PC-3 (cell line): ENCODE results near the gene CD3G. TPM values are rescaled to one million over a fixed set of nuclear protein-coding genes. Genes with fewer than 3 reads are reported as not detected.

Experiments used
- ATAC-seq: fragments of 200-7000 bp; cut with Tn5 transposase; 2 replicates; pipeline ENCODE4 v1.9.1; 2020; ENCODE audit warnings: mild to moderate bottlenecking, moderate library complexity
- Bru-seq: library from RNA; stranded (reverse); fragments of 400-500 nt; gene quantifications from one replicate; lab custom pipeline; 2021; lab: Mats Ljungman, UMichigan
- BruChase-seq, 2 experiments: library from RNA; stranded (reverse); fragments of 400-500 nt; gene quantifications; one replicate each; lab custom pipeline; 2021; lab: Mats Ljungman, UMichigan
- BruUV-seq: library from RNA; stranded (reverse); fragments of 400-500 nt; replicated peaks from 2 replicates; lab custom pipeline; 2021; lab: Mats Ljungman, UMichigan
- CTCF ChIA-PET: fragments of 300-600 bp; sonication (Branson Sonifier 250); formaldehyde crosslinking; loops from one replicate; lab custom pipeline; 2022; ENCODE audit warnings: antibody characterized with exemption; lab: Charles Lee
- POLR2A ChIA-PET: fragments of 300-600 bp; sonication (Branson Sonifier 250); formaldehyde crosslinking; loops from one replicate; lab custom pipeline; 2022; ENCODE audit warnings: antibody characterized with exemption; ENCODE audit not compliant: unreplicated experiment; lab: Charles Lee
- DNase-seq: peaks from one replicate; pipeline ENCODE4 v3.0.0-alpha.2; 2015
- H2AFZ ChIP-seq: fragments of 300-600 bp; sonication (generic); 2 replicates; pipeline ENCODE4 v1.6.0; 2016; ENCODE audit warnings: antibody characterized with exemption, low read length
- H3F3A ChIP-seq: fragments of 300-600 bp; sonication (generic); one replicate; pipeline ENCODE4 v1.6.0; 2017; ENCODE audit warnings: antibody characterized with exemption, low read length, control low read depth, mild to moderate bottlenecking; ENCODE audit not compliant: unreplicated experiment
- H3K27ac ChIP-seq: fragments of 300-600 bp; sonication (generic); 2 replicates; pipeline ENCODE4 v1.5.1; 2016; ENCODE audit warnings: mild to moderate bottlenecking, low read length
- H3K27me3 ChIP-seq: fragments of 300-600 bp; sonication (generic); 2 replicates; pipeline ENCODE4 v1.6.1; 2016; ENCODE audit warnings: low read length, mixed read lengths
- H3K36me3 ChIP-seq: fragments of 300-600 bp; sonication (generic); 2 replicates; pipeline ENCODE4 v1.6.1; 2016; ENCODE audit warnings: low read depth, mixed run types, low read length, mixed read lengths
- H3K4me1 ChIP-seq: fragments of 300-600 bp; sonication (generic); 2 replicates; pipeline ENCODE4 v1.5.1; 2016; ENCODE audit warnings: low read length; ENCODE audit not compliant: insufficient read depth
- H3K4me2 ChIP-seq: fragments of 300-600 bp; sonication (generic); 2 replicates; pipeline ENCODE4 v1.6.0; 2016; ENCODE audit warnings: low read length
- H3K4me3 ChIP-seq: fragments of 300-600 bp; sonication (generic); 2 replicates; pipeline ENCODE4 v1.5.1; 2016; ENCODE audit warnings: mild to moderate bottlenecking, low read length, mixed read lengths
- H3K79me2 ChIP-seq: fragments of 300-600 bp; sonication (generic); 2 replicates; pipeline ENCODE4 v1.6.1; 2017; ENCODE audit warnings: low read length, mixed read lengths
- H3K9ac ChIP-seq: fragments of 300-600 bp; sonication (generic); 2 replicates; pipeline ENCODE4 v1.6.0; 2016; ENCODE audit warnings: mild to moderate bottlenecking, low read length
- H3K9me2 ChIP-seq: fragments of 300-600 bp; sonication (generic); replicated peaks from 2 replicates; pipeline ENCODE4 v1.6.1; 2016; ENCODE audit warnings: mixed run types, low read length, mixed read lengths
- H3K9me3 ChIP-seq: fragments of 300-600 bp; sonication (generic); 2 replicates; pipeline ENCODE4 v1.6.1; 2016; ENCODE audit warnings: low read length, mixed read lengths
- H4K20me1 ChIP-seq: fragments of 300-600 bp; sonication (generic); 2 replicates; pipeline ENCODE4 v1.6.1; 2016; ENCODE audit warnings: low read length, mixed read lengths
- CTCF ChIP-seq: fragments of 300-600 bp; sonication (generic); conservative IDR thresholded peaks from 2 replicates; pipeline ENCODE4 v1.5.1; 2017; ENCODE audit warnings: antibody characterized with exemption, low read depth, mild to moderate bottlenecking, low read length
- EZH2 ChIP-seq: fragments of 300-600 bp; sonication (generic); IDR thresholded peaks from one replicate; pipeline ENCODE4 v1.6.1; 2017; ENCODE audit warnings: antibody characterized with exemption, mild to moderate bottlenecking, low read length; ENCODE audit not compliant: unreplicated experiment
- EZH2phosphoT487 ChIP-seq: fragments of 300-600 bp; sonication (generic); IDR thresholded peaks from 2 replicates; pipeline ENCODE4 v1.6.1; 2018; ENCODE audit warnings: mild to moderate bottlenecking, antibody characterized with exemption, low read length, borderline replicate concordance
- intact Hi-C: fragments of 100-400 bp; cut with micrococcal nuclease; formaldehyde crosslinking; loops from 2 replicates; pipeline ENCODE4 v1.9.0; 2023
- long read RNA-seq: library from polyadenylated mRNA; unstranded; transcript quantifications from one replicate; pipeline ENCODE4 v2.0.0, GENCODE V29; 2021; ENCODE audit not compliant: unreplicated experiment
- total RNA-seq: library from RNA; depleted of rRNA; stranded (reverse); fragments of >200 nt; gene quantifications from 2 replicates; pipeline ENCODE4 v1.2.3, GENCODE V29; 2014; rRNA removed

CD3G gene
- not detected in 2 replicates for total RNA-seq
- not detected for Bru-seq, nascent RNA
- not detected for BruChase-seq, experiment 1, labeled RNA remaining after a 6-hour chase
- BruChase-seq, experiment 2, labeled RNA remaining after a 2-hour chase: not detected
- long read RNA-seq: 0 reads

- intact Hi-C loops: no loop called here
- no peak within 1 kb of the TSS for H3K27ac ChIP-seq
- ChIA-PET POLR2A (no interaction called here), CTCF (no interaction called here)
- H4K20me1 ChIP-seq: no peaks in the 10 kb centered on the region
- no peaks in the 10 kb centered on the region for H3K4me1 ChIP-seq
- H3K9me3 ChIP-seq: no peaks in the 10 kb centered on the region
- H3K4me2 ChIP-seq: no peak within 1 kb of the TSS
- H3K27me3 ChIP-seq: peaks cover 17% of the 10 kb centered on the region; the same call in 1 of the 2 replicates
- no peaks in the 10 kb centered on the region for H3K79me2 ChIP-seq
- no peak for DNase-seq
- no peak within 1 kb of the TSS for H2AFZ ChIP-seq
- H3F3A ChIP-seq: no peaks in the 10 kb centered on the region
- H3K9me2 ChIP-seq: no peaks in the 10 kb centered on the region
- H3K4me3 ChIP-seq: no peak within 1 kb of the TSS
- BruUV-seq: no TSS peak
- TF ChIP-seq EZH2 (no peak), CTCF (no peak), EZH2phosphoT487 (no peak)
- no peak within 1 kb of the TSS for H3K9ac ChIP-seq
- no peaks in the 10 kb centered on the region for H3K36me3 ChIP-seq
- ATAC-seq: no peak
These were observed at the start of gene CD3G for GRCh38 chr11:118343981-118344515. CD3G (plus strand) TSS chr11:118344344; CDS start chr11:118344424, 80 bp downstream.

- peak; percentile 11; the same call in 1 of the 2 replicates for ATAC-seq
- no peak overlapping the region for H3K4me3 ChIP-seq
- no peak overlapping the region for H2AFZ ChIP-seq
- no peak overlapping the region for H3K9ac ChIP-seq
- BruUV-seq: no TSS peak
- no peaks in the 10 kb centered on the region for H3F3A ChIP-seq
- peaks cover 17% of the 10 kb centered on the region for H3K4me1 ChIP-seq
- H3K4me2 ChIP-seq: no peak overlapping the region
- no peak for TF ChIP-seq CTCF
- no peak for TF ChIP-seq EZH2
- no peak for TF ChIP-seq EZH2phosphoT487
- H3K9me3 ChIP-seq: no peaks in the 10 kb centered on the region
- no peaks in the 10 kb centered on the region for H3K27me3 ChIP-seq
- H3K27ac ChIP-seq: no peak overlapping the region
- no peak for DNase-seq
- CTCF ChIA-PET: interaction anchor here (0.6 to 1.8 kb wide), 9 partner anchors 11 to 100 kb away, joined by 3 to 11 read pairs (median 3); no protein-coding TSS in a partner anchor
- no peaks in the 10 kb centered on the region for H3K79me2 ChIP-seq
- no peaks in the 10 kb centered on the region for H3K9me2 ChIP-seq
- no peaks in the 10 kb centered on the region for H4K20me1 ChIP-seq
- intact Hi-C loops: loop anchor here (1.0 to 5.0 kb wide), 2 partner anchors 58 to 192 kb away; no protein-coding TSS in a partner anchor
- POLR2A ChIA-PET: no interaction called here
- H3K36me3 ChIP-seq: no peaks in the 10 kb centered on the region
These were observed 48.9 kb upstream of the CD3G start for GRCh38 chr11:118295199-118295598.
